Endothelial cell of umbilical vein (primary cell): ENCODE results near the gene PLXND1. TPM values are rescaled to one million over a fixed set of nuclear protein-coding genes. Genes with fewer than 3 reads are reported as not detected.

Experiments
- BruUV-seq: library from RNA; stranded (reverse); fragments of 400-500 nt; replicated peaks from 2 replicates; lab custom pipeline; 2021; lab: Mats Ljungman, UMichigan
- CTCF ChIA-PET: fragments of 300-600, 350-600 bp; sonication (Branson Sonifier 250); formaldehyde crosslinking; loops from one replicate; lab custom pipeline; 2021; ENCODE audit warnings: antibody characterized with exemption, inconsistent platforms; lab: Charles Lee
- POLR2A ChIA-PET: fragments of 300-600, 350-600 bp; sonication (Branson Sonifier 250); formaldehyde crosslinking; loops from one replicate; lab custom pipeline; 2021; ENCODE audit warnings: antibody characterized with exemption, inconsistent platforms; lab: Charles Lee
- DNase-seq: peaks from one replicate; pipeline ENCODE4 v3.0.0-alpha.2; 2011; ENCODE audit warnings: low read depth, low spot score
- FAIRE-seq: peaks from 2 replicates; lab custom pipeline; 2011; peaks lifted over from hg19 to GRCh38; lab: Jason Lieb, UNC
- H2AFZ ChIP-seq: 2 replicates; pipeline ENCODE4 v1.6.0; 2012; ENCODE audit warnings: low read depth, low read length, control low read depth, inconsistent platforms
- H3K27ac ChIP-seq: 2 replicates; pipeline ENCODE4 v1.5.1; 2011; ENCODE audit warnings: low read depth, mild to moderate bottlenecking, control low read depth, low read length, moderate library complexity; ENCODE audit not compliant: insufficient read depth
- H3K27me3 ChIP-seq, 2 experiments: 2 replicates each; pipeline versions ENCODE4 v1.6.0 to v1.6.1; 2011; ENCODE audit warnings: low read length in 2 of 2, mixed read lengths in 1 of 2; ENCODE audit not compliant: control insufficient read depth in 2 of 2, insufficient read depth in 2 of 2
- H3K36me3 ChIP-seq, 2 experiments: 2 replicates in 1 of 2; 3 replicates in 1 of 2; pipeline ENCODE4 v1.5.1; 2011; ENCODE audit warnings: low read length in 2 of 2, mild to moderate bottlenecking in 1 of 2, moderate library complexity in 1 of 2; ENCODE audit not compliant: control insufficient read depth in 2 of 2, insufficient read depth in 2 of 2; ENCODE audit errors: extremely low read depth in 1 of 2
- H3K4me1 ChIP-seq: 3 replicates; pipeline ENCODE4 v1.5.1; 2011; ENCODE audit warnings: mild to moderate bottlenecking, low read length; ENCODE audit not compliant: control insufficient read depth, insufficient read depth; ENCODE audit errors: extremely low read depth
- H3K4me2 ChIP-seq: 2 replicates; pipeline ENCODE4 v1.6.1; 2011; ENCODE audit warnings: low read length, control low read depth, mixed read lengths; ENCODE audit not compliant: insufficient read depth
- H3K4me3 ChIP-seq, 3 experiments: fragments of 200-600 bp in 1 of 3; sonication (generic), shearing (Covaris generic) in 1 of 3; replicated peaks in 1 of 3; 2 replicates each; pipeline ENCODE4 v1.5.1; 2011 to 2016; ENCODE audit warnings: control low read depth in 3 of 3, low read length in 3 of 3, mild to moderate bottlenecking in 2 of 3, inconsistent platforms in 1 of 3, low read depth in 1 of 3, moderate library complexity in 1 of 3; ENCODE audit not compliant: insufficient read depth in 1 of 3
- H3K79me2 ChIP-seq: 2 replicates; pipeline ENCODE4 v1.6.0; 2012; ENCODE audit warnings: low read length, inconsistent platforms; ENCODE audit not compliant: control insufficient read depth, insufficient read depth
- H3K9ac ChIP-seq: replicated peaks from 2 replicates; pipeline ENCODE3; 2011; ENCODE audit warnings: low read length, control low read depth; ENCODE audit not compliant: insufficient read depth; ENCODE audit errors: extremely low read depth
- H3K9me1 ChIP-seq: replicated peaks from 3 replicates; pipeline ENCODE4 v1.6.0; 2011; ENCODE audit warnings: mild to moderate bottlenecking, low read length; ENCODE audit not compliant: control insufficient read depth, insufficient read depth; ENCODE audit errors: extremely low read depth
- H3K9me3 ChIP-seq: replicated peaks from 2 replicates; pipeline ENCODE4 v1.5.1; 2012; ENCODE audit warnings: low read length, inconsistent platforms; ENCODE audit not compliant: control insufficient read depth, insufficient read depth
- H4K20me1 ChIP-seq: replicated peaks from 2 replicates; pipeline ENCODE3; 2011; ENCODE audit warnings: mild to moderate bottlenecking, low read length; ENCODE audit not compliant: control insufficient read depth, insufficient read depth; ENCODE audit errors: extremely low read depth
- CTCF ChIP-seq, 2 donors: IDR thresholded peaks; 1 replicate in 1 of 2; 2 replicates in 1 of 2; pipeline ENCODE4 v1.5.1; 2011; ENCODE audit warnings: low read length in 2 of 2, mild to moderate bottlenecking in 2 of 2, moderate library complexity in 2 of 2, control low read depth in 1 of 2, inconsistent platforms in 1 of 2, low read depth in 1 of 2; ENCODE audit not compliant: insufficient read depth in 1 of 2; ENCODE audit errors: extremely low read depth in 1 of 2
- EZH2 ChIP-seq: IDR thresholded peaks from 2 replicates; pipeline ENCODE4 v1.6.1; 2012; ENCODE audit warnings: borderline replicate concordance, low read depth, mild to moderate bottlenecking, moderate library complexity, low read length, inconsistent platforms; ENCODE audit not compliant: severe bottlenecking
- FOS ChIP-seq: IDR thresholded peaks from 2 replicates; pipeline ENCODE4 v1.6.1; 2011; ENCODE audit warnings: mild to moderate bottlenecking, low read length, moderate library complexity, borderline replicate concordance; ENCODE audit not compliant: insufficient read depth
- GATA2 ChIP-seq: IDR thresholded peaks from 2 replicates; pipeline ENCODE4 v1.7.0; 2011; ENCODE audit warnings: low read depth, mild to moderate bottlenecking, moderate library complexity, mixed read lengths, low read length; ENCODE audit not compliant: insufficient read length, insufficient read depth
- JUN ChIP-seq: IDR thresholded peaks from 2 replicates; pipeline ENCODE4 v1.6.1; 2011; ENCODE audit warnings: borderline replicate concordance, low read depth; ENCODE audit not compliant: insufficient read length, insufficient read depth
- MAX ChIP-seq: IDR thresholded peaks from 2 replicates; pipeline ENCODE4 v1.6.1; 2011; ENCODE audit not compliant: insufficient read depth, insufficient read length
- MYC ChIP-seq: IDR thresholded peaks from one replicate; pipeline ENCODE4 v1.6.1; 2011; ENCODE audit warnings: mild to moderate bottlenecking, low read depth, low read length
- POLR2A ChIP-seq: IDR thresholded peaks from 2 replicates; pipeline ENCODE4 v1.6.1; 2012; ENCODE audit warnings: low read depth, mild to moderate bottlenecking, control low read depth, low read length
- POLR2AphosphoS5 ChIP-seq: IDR thresholded peaks from 2 replicates; pipeline ENCODE4 v1.6.1; 2012; ENCODE audit warnings: low read depth, mild to moderate bottlenecking, control low read depth, low read length, moderate library complexity; ENCODE audit not compliant: insufficient read depth
- dilution Hi-C: fragments of 300-500 bp; cut with MboI; formaldehyde crosslinking; loops from one replicate; pipeline ENCODE4 v1.15.0; 2019; ENCODE audit warnings: low sequenced_read_pairs; ENCODE audit not compliant: extremely low pct_ligation_motif_present
- intact Hi-C: fragments of 100-400 bp; cut with micrococcal nuclease; formaldehyde crosslinking; loops from one replicate; pipeline ENCODE4 v1.10.0; 2022
- polyA plus RNA-seq, 4 experiments: library from polyadenylated mRNA; depleted of rRNA in 3 of 4; stranded (reverse) in 3 of 4; unstranded in 1 of 4; fragments of >200 nt; gene quantifications; 2 replicates each; pipeline versions ENCODE4 v1.2.1 to v1.2.3, GENCODE V29; 2011 to 2012; ENCODE audit warnings: missing spikeins in 1 of 4
- total RNA-seq: library from RNA; stranded (reverse); gene quantifications from 2 replicates; pipeline ENCODE4 v1.2.3, GENCODE V29; 2021

Gene PLXND1
- total and polyA plus RNA-seq, 2 donors (not counting 3 experiments of a cell fraction or from before 2014, with no cell fraction given) = 300 to 834 TPM

- ChIA-PET CTCF (interaction anchor here (1.2 to 1.4 kb wide), 3 partner anchors 11 to 34 kb away, joined by 3 to 7 read pairs (median 5); no protein-coding TSS in a partner anchor), POLR2A (no interaction called here)
- Histone ChIP-seq H3K9me3 (no peaks in the 10 kb centered on the region), H3K36me3 (no peaks in the 10 kb centered on the region), H2AFZ (no peak overlapping the region), H3K4me1 (peaks cover 4% of the 10 kb centered on the region), H3K27ac (no peak overlapping the region), H3K9me1 (no peaks in the 10 kb centered on the region), H3K79me2 (no peaks in the 10 kb centered on the region), H3K9ac (no peak overlapping the region), H3K4me3 (no peak overlapping the region), H3K4me2 (no peak overlapping the region), H4K20me1 (no peaks in the 10 kb centered on the region), H3K27me3 (no peaks in the 10 kb centered on the region)
- intact Hi-C loops (no loop called here), dilution Hi-C loops (no loop called here)
- no peak for FAIRE-seq
- TF ChIP-seq GATA2 (no peak), JUN (no peak), MAX (no peak), FOS (no peak), POLR2AphosphoS5 (no peak), POLR2A (no peak), MYC (no peak), CTCF (IDR thresholded peaks at IDR 0.05; ENCODE audit: extremely low read depth in 1 of 2, insufficient read depth in 1 of 2, low read depth in 1 of 2, low read length in 2 of 2) (no peak), EZH2 (no peak)
- BruUV-seq = no TSS peak
- DNase-seq = no peak
These were observed 82.4 kb downstream of the PLXND1 start for GRCh38 chr3:129524081-129524480.
